Activated CD4-positive, alpha-beta T cell treated with anti-CD3 and anti-CD28 coated beads for 48 hours (primary cell): ENCODE measurements around the gene SYNE1.
"Not testable (repeated sequence)": the region's sequence is repeated elsewhere in the genome, so short reads cannot be mapped to it uniquely, and the experiment has no call there.

Source experiments
- DNase-seq: peaks from one replicate; pipeline ENCODE4 v3.0.0-alpha.2; 2020

Gene SYNE1

GRCh38 chr6:152087096-152087495 is 550.1 kb downstream of the SYNE1 start:
- no peak for DNase-seq

- DNase-seq, result no peak
Observed at GRCh38 chr6:152086223-152086873, 550.8 kb downstream of the SYNE1 start.

GRCh38 chr6:152085451-152085921 is 551.7 kb downstream of the SYNE1 start:
- DNase-seq, result no peak

GRCh38 chr6:152078804-152079203 is 558.4 kb downstream of the SYNE1 start:
- no peak for DNase-seq

GRCh38 chr6:152078001-152078400 is 559.2 kb downstream of the SYNE1 start:
- no peak for DNase-seq

GRCh38 chr6:152076242-152076641 is 560.9 kb downstream of the SYNE1 start:
- DNase-seq, result not testable (repeated sequence)

GRCh38 chr6:152071843-152072242 is 565.3 kb downstream of the SYNE1 start:
- DNase-seq, result no peak
